HepG2 (cell line): ENCODE data around the gene TRMT1. TPM values are rescaled to one million over a fixed set of nuclear protein-coding genes. Genes with fewer than 3 reads are reported as not detected.

Experiments used
- ATAC-seq: fragments of 200-7000 bp; cut with Tn5 transposase; 3 replicates; pipeline ENCODE4 v1.9.1; 2020; ENCODE audit warnings: mild to moderate bottlenecking, moderate library complexity
- BruUV-seq: library from RNA; stranded (reverse); fragments of 400-500 nt; replicated peaks from 2 replicates; lab custom pipeline; 2021; lab: Mats Ljungman, UMichigan
- CTCF ChIA-PET: fragments of 300-600 bp; formaldehyde crosslinking; extraction: SDS; loops from one replicate; lab custom pipeline; 2021; ENCODE audit warnings: low total read pairs, inconsistent platforms, low intra/inter-chr PET ratio; lab: Yijun Ruan, JAX
- POLR2A ChIA-PET: fragments of 350-600 bp; sonication (Branson Sonifier 250); formaldehyde crosslinking; loops from one replicate; lab custom pipeline; 2020; ENCODE audit warnings: antibody characterized with exemption, inconsistent platforms; lab: Yijun Ruan, JAX
- DNase-seq: peaks from one replicate; pipeline ENCODE4 v3.0.0-alpha.2; 2015; ENCODE audit warnings: low spot score
- FAIRE-seq: peaks from 3 replicates; lab custom pipeline; 2011; peaks lifted over from hg19 to GRCh38; lab: Jason Lieb, UNC
- H2AFZ ChIP-seq: one replicate; pipeline ENCODE4 v1.6.1; 2011; ENCODE audit warnings: low read length, inconsistent platforms
- H3K27ac ChIP-seq: fragments of 300-600 bp; 3 replicates; pipeline ENCODE4 v1.8.0; 2011; ENCODE audit warnings: mixed run types, mild to moderate bottlenecking, mixed read lengths, low read length, inconsistent platforms; ENCODE audit not compliant: insufficient read depth; ENCODE audit errors: extremely low read length
- H3K27me3 ChIP-seq, 2 experiments: fragments of 200-600 bp in 1 of 2; 2 replicates in 1 of 2; 3 replicates in 1 of 2; pipeline versions ENCODE4 v1.6.0 to v1.8.0; 2011; ENCODE audit warnings: low read length in 2 of 2, mild to moderate bottlenecking in 2 of 2, moderate library complexity in 2 of 2, inconsistent platforms in 1 of 2; ENCODE audit not compliant: insufficient read depth in 2 of 2, control insufficient read depth in 1 of 2
- H3K36me3 ChIP-seq, 2 experiments: fragments of 200-600 bp in 1 of 2; replicated peaks in 1 of 2; 2 replicates in 1 of 2; 3 replicates in 1 of 2; pipeline versions ENCODE4 v1.5.1 to v1.8.0; 2011; ENCODE audit warnings: low read length in 2 of 2, inconsistent platforms in 1 of 2; ENCODE audit not compliant: insufficient read depth in 2 of 2, control insufficient read depth in 1 of 2
- H3K4me1 ChIP-seq: 2 replicates; pipeline ENCODE4 v1.5.1; 2012; ENCODE audit warnings: low read length, inconsistent platforms; ENCODE audit not compliant: insufficient read depth
- H3K4me2 ChIP-seq: 2 replicates; pipeline ENCODE4 v1.6.0; 2011; ENCODE audit warnings: low read depth, low read length, inconsistent platforms
- H3K4me3 ChIP-seq, 3 experiments: fragments of 200-600 bp in 1 of 3; sonication (generic), shearing (Covaris generic) in 1 of 3; replicated peaks in 1 of 3; 2 replicates each; pipeline ENCODE4 v1.5.1; 2011 to 2016; ENCODE audit warnings: low read length in 3 of 3, inconsistent platforms in 2 of 3, low read depth in 2 of 3, mild to moderate bottlenecking in 2 of 3, control low read depth in 1 of 3, mixed read lengths in 1 of 3; ENCODE audit not compliant: insufficient read depth in 1 of 3
- H3K79me2 ChIP-seq: one replicate; pipeline ENCODE4 v1.6.1; 2011; ENCODE audit warnings: low read length, inconsistent platforms; ENCODE audit not compliant: insufficient read depth
- H3K9ac ChIP-seq: 2 replicates; pipeline ENCODE4 v1.6.0; 2011; ENCODE audit warnings: mild to moderate bottlenecking, low read depth, low read length, inconsistent platforms; ENCODE audit not compliant: insufficient read depth
- H3K9me3 ChIP-seq: 2 replicates; pipeline ENCODE4 v1.5.1; 2012; ENCODE audit warnings: mild to moderate bottlenecking, low read length
- H4K20me1 ChIP-seq: 2 replicates; pipeline ENCODE4 v1.6.0; 2011; ENCODE audit warnings: inconsistent platforms, mild to moderate bottlenecking, low read length, moderate library complexity; ENCODE audit not compliant: insufficient read depth
- MEF2D ChIP-seq: sonication (generic); formaldehyde crosslinking; IDR thresholded peaks from 2 replicates; pipeline ENCODE4 v1.5.1; 2020; ENCODE audit warnings: mild to moderate bottlenecking, missing genetic modification reagents
- NR3C1 ChIP-seq: sonication (generic); formaldehyde crosslinking; IDR thresholded peaks from 2 replicates; pipeline ENCODE4 v1.4.0; 2020; ENCODE audit warnings: missing genetic modification reagents
- POLR2A ChIP-seq, 2 experiments: IDR thresholded peaks; 2 replicates each; pipeline ENCODE4 v1.6.1; 2011; ENCODE audit warnings: low read depth in 2 of 2, low read length in 2 of 2, mild to moderate bottlenecking in 1 of 2, moderate library complexity in 1 of 2; ENCODE audit not compliant: insufficient read depth in 1 of 2
- RORA ChIP-seq: sonication (generic); formaldehyde crosslinking; IDR thresholded peaks from 2 replicates; pipeline ENCODE4 v1.5.0; 2020; ENCODE audit warnings: mild to moderate bottlenecking, missing genetic modification reagents, moderate library complexity
- XRCC5 ChIP-seq: fragments of 200-400 bp; formaldehyde crosslinking; optimal IDR thresholded peaks from 2 replicates; pipeline ENCODE3; 2017; ENCODE audit warnings: mild to moderate bottlenecking, low read length
- ZNF670 ChIP-seq: sonication (generic); formaldehyde crosslinking; IDR thresholded peaks from 2 replicates; pipeline ENCODE4 v1.8.0; 2022; ENCODE audit warnings: mild to moderate bottlenecking, missing genetic modification reagents, borderline replicate concordance
- ZNF777 ChIP-seq: sonication (generic); formaldehyde crosslinking; IDR thresholded peaks from 2 replicates; pipeline ENCODE4 v1.4.0; 2020; ENCODE audit warnings: missing genetic modification reagents
- WGBS: methylation state at CpG from one replicate; pipeline ENCODE4 v1.1.6; 2017; ENCODE audit warnings: low lambda C conversion rate; 5-methylcytosine and 5-hydroxymethylcytosine counted together
- in situ Hi-C: cut with HindIII; loops from 2 replicates; pipeline ENCODE4 v1.10.0; 2017; ENCODE audit warnings: low pct_unique_long_range_greater_than_20kb; ENCODE audit not compliant: extremely low pct_ligation_motif_present
- intact Hi-C: fragments of 100-400 bp; cut with micrococcal nuclease; formaldehyde crosslinking; loops from one replicate; pipeline ENCODE4 v1.10.0; 2022; ENCODE audit not compliant: unreplicated experiment
- polyA plus RNA-seq, 8 experiments: library from polyadenylated mRNA; depleted of rRNA in 3 of 8; stranded (reverse) in 7 of 8; unstranded in 1 of 8; fragments of >200 nt; fragmentation: Illumina TruSeq in 4 of 8; extraction: Trizol in 4 of 8; gene quantifications; 2 replicates each; pipeline versions ENCODE4 v1.2.1 to v1.2.3, GENCODE V29; 2011 to 2016; ENCODE audit warnings: low read depth in 4 of 8, missing spikeins in 1 of 8, mixed read lengths in 1 of 8; ENCODE audit not compliant: insufficient read depth in 1 of 8
- total RNA-seq, 5 experiments: library from RNA; depleted of rRNA; stranded (reverse); fragments of >200 nt; fragmentation: Illumina TruSeq; extraction: Trizol; gene quantifications; 2 replicates each; pipeline ENCODE4 v1.2.3, GENCODE V29; 2016; ENCODE audit warnings: low read depth in 1 of 5
- TF ChIP-seq, protein P1 (sequence below): sonication (generic); formaldehyde crosslinking; IDR thresholded peaks from 2 replicates; pipeline ENCODE4 v1.4.0; 2020; ENCODE audit warnings: missing genetic modification reagents
- TF ChIP-seq, protein P2 (sequence below): sonication (generic); formaldehyde crosslinking; IDR thresholded peaks from 2 replicates; pipeline ENCODE4 v1.8.0; 2023; ENCODE audit warnings: mild to moderate bottlenecking, missing genetic modification reagents
- TF ChIP-seq, protein P3 (sequence below): sonication (generic); formaldehyde crosslinking; IDR thresholded peaks from 2 replicates; pipeline ENCODE4 v1.5.1; 2020; ENCODE audit warnings: missing genetic modification reagents, mild to moderate bottlenecking, borderline replicate concordance
- TF ChIP-seq, protein P4 (sequence below): sonication (generic); formaldehyde crosslinking; IDR thresholded peaks from 2 replicates; pipeline ENCODE4 v1.9.0; 2021; ENCODE audit warnings: missing genetic modification reagents, mild to moderate bottlenecking, borderline replicate concordance
- TF ChIP-seq, protein P5 (sequence below): sonication (generic); formaldehyde crosslinking; IDR thresholded peaks from 2 replicates; pipeline ENCODE4 v1.4.0; 2020; ENCODE audit warnings: missing genetic modification reagents

The TRMT1 gene
- total and polyA plus RNA-seq, 2 of the 13 experiments (the other 11 are each of a cell fraction or from before 2014, with no cell fraction given), result 35.5 to 44.1 TPM

DNA sequence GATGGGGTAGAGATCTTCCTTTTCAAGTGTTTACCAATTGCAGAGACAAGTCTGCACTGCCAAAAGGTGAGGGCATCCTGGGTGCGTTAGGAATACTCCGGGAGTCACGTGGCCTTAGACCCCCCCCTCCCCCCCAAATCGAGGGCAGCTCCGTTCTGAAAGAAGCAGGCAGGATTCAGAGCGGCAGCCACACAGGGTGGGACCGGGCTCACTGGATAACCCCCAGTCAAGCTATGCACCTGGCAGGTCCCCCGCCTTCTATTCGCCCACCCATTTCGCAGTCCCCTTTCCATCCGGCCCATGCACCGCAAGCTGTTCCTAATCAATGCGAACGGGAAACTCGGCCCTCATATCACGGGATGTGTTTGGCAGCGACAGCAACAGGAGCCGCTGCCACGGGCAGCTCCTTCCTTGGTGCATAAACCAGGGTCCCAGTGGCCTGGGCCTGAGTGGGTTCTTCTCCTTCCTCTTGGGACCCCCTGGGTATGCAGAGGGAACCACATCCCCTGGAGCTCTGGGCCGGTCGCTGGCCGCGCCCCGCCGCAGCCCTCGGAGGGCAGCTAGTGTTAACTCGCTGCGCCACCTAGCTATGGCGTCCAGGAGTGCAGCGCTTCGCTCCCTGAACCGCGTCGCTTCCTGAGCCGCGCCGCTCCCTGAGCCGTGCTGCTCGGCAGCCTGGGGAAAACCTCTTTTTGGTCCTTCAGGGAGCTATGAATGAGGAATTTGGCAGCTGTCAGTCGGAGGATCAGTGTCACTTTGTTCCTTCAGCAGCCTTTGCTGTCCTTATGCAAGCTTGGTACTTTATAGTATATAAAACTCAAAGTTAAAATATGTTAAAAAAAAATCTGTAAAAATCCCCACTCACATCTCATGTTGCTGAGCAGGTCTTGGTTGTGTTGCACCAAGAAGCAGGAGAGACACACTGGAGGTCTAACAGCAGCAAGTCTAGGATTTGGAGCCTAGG lies 55.3 kb downstream of the TRMT1 start (continued):
- TF ChIP-seq, protein P1, sequence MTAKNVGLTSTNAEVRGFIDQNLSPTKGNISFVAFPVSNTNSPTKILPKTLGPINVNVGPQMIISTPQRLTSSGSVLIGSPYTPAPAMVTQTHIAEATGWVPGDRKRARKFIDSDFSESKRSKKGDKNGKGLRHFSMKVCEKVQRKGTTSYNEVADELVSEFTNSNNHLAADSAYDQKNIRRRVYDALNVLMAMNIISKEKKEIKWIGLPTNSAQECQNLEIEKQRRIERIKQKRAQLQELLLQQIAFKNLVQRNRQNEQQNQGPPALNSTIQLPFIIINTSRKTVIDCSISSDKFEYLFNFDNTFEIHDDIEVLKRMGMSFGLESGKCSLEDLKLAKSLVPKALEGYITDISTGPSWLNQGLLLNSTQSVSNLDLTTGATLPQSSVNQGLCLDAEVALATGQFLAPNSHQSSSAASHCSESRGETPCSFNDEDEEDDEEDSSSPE, result peak; percentile 55; the same call in 1 of the 2 replicates
- TF ChIP-seq XRCC5 (peak; percentile 76), NR3C1 (CRISPR knock-in tag) (no peak), MEF2D (CRISPR knock-in tag) (0 out of 2 replicates have a peak, but pooled peaks have one; percentile 23), RORA (CRISPR knock-in tag) (no peak)
- TF ChIP-seq, protein P2, sequence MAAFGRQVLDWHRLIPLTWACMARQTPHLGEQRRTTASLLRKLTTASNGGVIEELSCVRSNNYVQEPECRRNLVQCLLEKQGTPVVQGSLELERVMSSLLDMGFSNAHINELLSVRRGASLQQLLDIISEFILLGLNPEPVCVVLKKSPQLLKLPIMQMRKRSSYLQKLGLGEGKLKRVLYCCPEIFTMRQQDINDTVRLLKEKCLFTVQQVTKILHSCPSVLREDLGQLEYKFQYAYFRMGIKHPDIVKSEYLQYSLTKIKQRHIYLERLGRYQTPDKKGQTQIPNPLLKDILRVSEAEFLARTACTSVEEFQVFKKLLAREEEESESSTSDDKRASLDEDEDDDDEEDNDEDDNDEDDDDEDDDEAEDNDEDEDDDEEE (CRISPR knock-in tag), result peak; percentile 83

DNA sequence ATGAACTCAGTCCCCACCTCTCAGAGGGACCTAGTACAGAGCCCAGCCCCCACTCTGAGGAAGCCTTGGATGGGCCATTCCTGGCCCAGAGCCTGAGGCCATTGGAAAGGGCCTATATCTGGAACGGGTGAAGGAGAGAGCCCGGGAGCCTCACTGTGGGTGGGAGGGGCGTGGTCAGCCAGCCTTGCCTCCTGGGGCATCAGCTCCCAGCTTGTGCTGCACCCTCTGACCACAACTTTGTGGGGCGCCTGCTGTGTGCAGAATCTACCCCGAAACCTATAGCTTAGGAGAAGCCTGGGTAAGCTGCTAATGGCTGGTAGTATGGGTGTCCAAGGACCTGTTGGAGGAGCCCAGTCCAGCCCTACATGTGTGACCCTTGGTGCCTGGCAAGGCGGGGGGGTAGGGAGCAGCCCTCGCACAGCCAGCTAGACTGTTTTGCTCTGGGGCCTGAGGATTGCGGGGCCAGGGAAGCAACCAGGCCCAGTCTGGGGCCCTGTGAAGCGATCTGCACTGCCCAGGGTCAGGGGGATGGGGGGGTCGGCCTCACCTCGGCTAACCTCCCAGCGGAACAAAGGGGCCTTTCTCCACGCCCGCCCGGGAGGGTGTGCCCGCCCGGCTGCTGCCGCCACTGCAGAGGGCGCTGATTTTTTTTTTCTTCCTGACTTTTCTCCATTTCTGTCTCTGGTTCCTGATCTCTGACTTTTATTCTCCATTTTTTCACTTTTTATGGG lies 56.1 kb downstream of the TRMT1 start:
- peak; percentile 89 for ATAC-seq
- in situ Hi-C loops, result loop anchor here (5.0 kb wide), 2 partner anchors 38 to 73 kb away; no protein-coding TSS in a partner anchor
- peak; percentile 90 for DNase-seq
- TF ChIP-seq, protein P3, sequence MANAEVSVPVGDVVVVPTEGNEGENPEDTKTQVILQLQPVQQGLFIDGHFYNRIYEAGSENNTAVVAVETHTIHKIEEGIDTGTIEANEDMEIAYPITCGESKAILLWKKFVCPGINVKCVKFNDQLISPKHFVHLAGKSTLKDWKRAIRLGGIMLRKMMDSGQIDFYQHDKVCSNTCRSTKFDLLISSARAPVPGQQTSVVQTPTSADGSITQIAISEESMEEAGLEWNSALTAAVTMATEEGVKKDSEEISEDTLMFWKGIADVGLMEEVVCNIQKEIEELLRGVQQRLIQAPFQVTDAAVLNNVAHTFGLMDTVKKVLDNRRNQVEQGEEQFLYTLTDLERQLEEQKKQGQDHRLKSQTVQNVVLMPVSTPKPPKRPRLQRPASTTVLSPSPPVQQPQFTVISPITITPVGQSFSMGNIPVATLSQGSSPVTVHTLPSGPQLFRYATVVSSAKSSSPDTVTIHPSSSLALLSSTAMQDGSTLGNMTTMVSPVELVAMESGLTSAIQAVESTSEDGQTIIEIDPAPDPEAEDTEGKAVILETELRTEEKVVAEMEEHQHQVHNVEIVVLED (CRISPR knock-in tag), result peak; percentile 31; the same call in 1 of the 2 replicates
- peak; percentile 34 to 64; a peak in 3 of 4 replicates for TF ChIP-seq POLR2A (IDR thresholded peaks at IDR 0.05; ENCODE audit: insufficient read depth in 1 of 2, low read depth in 2 of 2, low read length in 2 of 2)
- TF ChIP-seq ZNF777, result peak; percentile 27; the same call in 1 of the 2 replicates
- TF ChIP-seq ZNF670 (CRISPR knock-in tag), result peak; percentile 81; the same call in 1 of the 2 replicates
- TF ChIP-seq, protein P4, sequence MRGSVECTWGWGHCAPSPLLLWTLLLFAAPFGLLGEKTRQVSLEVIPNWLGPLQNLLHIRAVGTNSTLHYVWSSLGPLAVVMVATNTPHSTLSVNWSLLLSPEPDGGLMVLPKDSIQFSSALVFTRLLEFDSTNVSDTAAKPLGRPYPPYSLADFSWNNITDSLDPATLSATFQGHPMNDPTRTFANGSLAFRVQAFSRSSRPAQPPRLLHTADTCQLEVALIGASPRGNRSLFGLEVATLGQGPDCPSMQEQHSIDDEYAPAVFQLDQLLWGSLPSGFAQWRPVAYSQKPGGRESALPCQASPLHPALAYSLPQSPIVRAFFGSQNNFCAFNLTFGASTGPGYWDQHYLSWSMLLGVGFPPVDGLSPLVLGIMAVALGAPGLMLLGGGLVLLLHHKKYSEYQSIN (CRISPR knock-in tag), result no peak
- TF ChIP-seq, protein P5, sequence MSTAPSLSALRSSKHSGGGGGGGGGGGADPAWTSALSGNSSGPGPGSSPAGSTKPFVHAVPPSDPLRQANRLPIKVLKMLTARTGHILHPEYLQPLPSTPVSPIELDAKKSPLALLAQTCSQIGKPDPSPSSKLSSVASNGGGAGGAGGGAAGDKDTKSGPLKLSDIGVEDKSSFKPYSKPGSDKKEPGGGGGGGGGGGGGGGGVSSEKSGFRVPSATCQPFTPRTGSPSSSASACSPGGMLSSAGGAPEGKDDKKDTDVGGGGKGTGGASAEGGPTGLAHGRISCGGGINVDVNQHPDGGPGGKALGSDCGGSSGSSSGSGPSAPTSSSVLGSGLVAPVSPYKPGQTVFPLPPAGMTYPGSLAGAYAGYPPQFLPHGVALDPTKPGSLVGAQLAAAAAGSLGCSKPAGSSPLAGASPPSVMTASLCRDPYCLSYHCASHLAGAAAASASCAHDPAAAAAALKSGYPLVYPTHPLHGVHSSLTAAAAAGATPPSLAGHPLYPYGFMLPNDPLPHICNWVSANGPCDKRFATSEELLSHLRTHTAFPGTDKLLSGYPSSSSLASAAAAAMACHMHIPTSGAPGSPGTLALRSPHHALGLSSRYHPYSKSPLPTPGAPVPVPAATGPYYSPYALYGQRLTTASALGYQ (CRISPR knock-in tag), result peak; percentile 33; the same call in 1 of the 2 replicates

More for the DNA sequence above, 56.1 kb downstream of the TRMT1 start:
- POLR2A ChIA-PET, result interaction anchor here (0.6 to 5.4 kb wide), 22 partner anchors 9 to 1088 kb away, joined by 3 to 128 read pairs (median 8); partner anchors contain the start of genes IER2 and STX10
- Histone ChIP-seq H3K9me3 (no peaks in the 10 kb centered on the region), H4K20me1 (no peaks in the 10 kb centered on the region), H3K79me2 (peaks cover 17% of the 10 kb centered on the region), H3K27ac (peak overlapping the region; percentile 98), H3K4me1 (peaks cover 64% of the 10 kb centered on the region), H3K27me3 (no peaks in the 10 kb centered on the region), H3K4me3 (peak overlapping the region; percentile 46 to 78 (median 54)), H3K4me2 (peak overlapping the region; percentile 97), H2AFZ (no peak overlapping the region), H3K9ac (peak overlapping the region; percentile 85), H3K36me3 (no peaks in the 10 kb centered on the region; a peak in 1 of 5 replicates)
- peak; percentile 77 for FAIRE-seq
- intact Hi-C loops, result loop anchor here (2.0 to 5.0 kb wide), 2 partner anchors 28 to 38 kb away; no protein-coding TSS in a partner anchor
- CTCF ChIA-PET, result interaction anchor here (0.8 to 3.3 kb wide), 4 partner anchors 26 to 96 kb away, joined by 3 to 42 read pairs (median 20); no protein-coding TSS in a partner anchor
- BruUV-seq, result no TSS peak
- WGBS, result under 1% methylated on average over 11 of the region's 19 CpGs
